ENCODE data around the gene SDR9C7.
"Not testable (repeated sequence)": the region's sequence is repeated elsewhere in the genome, so short reads cannot be mapped to it uniquely, and the experiment has no call there.

SDR9C7 gene

GRCh38 chr12:56933826-56934625 lies at the start of gene SDR9C7:
Gene SDR9C7, minus strand, starts transcription at chr12:56934408. Its CDS starts 147 bp downstream, at chr12:56934261.
- DNase-seq, result no peak

GRCh38 chr12:56983386-56983785 lies 49.2 kb upstream of the SDR9C7 start:
- DNase-seq, result no peak

DNA sequence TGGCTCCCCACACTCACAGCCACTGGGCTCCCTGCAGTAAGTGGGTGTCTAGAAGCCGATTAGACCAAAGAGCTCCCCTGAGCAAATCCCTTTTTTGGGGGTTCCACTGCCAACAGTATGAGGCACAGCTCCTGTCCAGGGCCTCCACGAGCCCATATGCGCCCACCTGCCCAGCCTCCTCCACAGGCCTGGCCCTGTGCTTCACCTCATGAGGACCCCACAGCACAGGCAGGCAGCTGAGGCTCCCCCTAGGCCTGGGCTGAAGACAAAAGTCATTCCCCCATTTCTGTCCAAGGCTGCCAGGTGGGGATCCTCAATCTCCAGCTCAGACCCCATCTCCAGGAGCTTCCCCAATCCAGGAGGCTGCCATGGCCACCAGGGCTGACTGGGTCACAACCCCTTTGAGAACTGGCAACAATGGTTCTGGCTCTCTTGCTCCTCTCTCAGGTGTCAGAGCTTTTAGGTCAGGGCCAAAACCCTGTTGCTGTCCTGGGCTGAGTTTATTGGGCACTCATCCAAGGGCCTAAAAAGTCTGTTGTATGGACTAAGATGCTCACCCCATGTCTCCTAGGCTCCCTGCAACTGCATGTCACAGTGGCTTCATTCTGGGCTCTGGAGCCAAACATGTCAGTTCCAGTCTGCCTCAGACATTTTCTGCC lies 48.5 kb upstream of the SDR9C7 start:
- not testable (repeated sequence) for DNase-seq

DNA sequence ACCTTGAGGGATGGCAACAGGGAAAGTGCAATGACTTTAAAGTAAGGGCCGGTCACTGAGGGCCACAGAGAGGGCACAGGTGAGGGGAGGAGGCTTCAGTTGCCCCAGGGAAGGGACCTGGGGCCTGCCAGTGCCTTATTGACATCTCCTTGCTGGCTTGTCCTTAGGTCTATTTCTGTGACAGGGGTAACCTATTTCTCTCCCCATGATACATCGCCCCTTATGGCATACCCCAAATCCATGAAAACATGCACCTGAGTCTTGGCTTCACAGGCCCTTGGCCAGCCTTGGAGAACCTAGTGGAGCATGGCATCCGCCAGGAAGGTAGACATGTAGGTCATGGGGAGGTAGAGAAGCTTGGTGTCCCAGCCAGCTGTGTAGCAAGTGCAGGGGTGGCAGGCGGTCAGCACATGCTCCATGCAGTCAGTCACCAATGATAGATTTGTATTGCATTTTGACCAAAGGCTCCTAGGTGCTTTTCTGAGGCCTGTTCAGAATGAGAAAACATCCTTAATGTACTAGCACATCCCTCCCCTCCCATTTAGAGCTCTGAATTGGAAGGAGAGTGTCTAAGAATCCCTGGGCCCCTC lies 46.8 kb upstream of the SDR9C7 start:
- no peak for DNase-seq

- DNase-seq, result no peak
Measured at GRCh38 chr12:56980268-56980667, 46.1 kb upstream of the SDR9C7 start.

DNA sequence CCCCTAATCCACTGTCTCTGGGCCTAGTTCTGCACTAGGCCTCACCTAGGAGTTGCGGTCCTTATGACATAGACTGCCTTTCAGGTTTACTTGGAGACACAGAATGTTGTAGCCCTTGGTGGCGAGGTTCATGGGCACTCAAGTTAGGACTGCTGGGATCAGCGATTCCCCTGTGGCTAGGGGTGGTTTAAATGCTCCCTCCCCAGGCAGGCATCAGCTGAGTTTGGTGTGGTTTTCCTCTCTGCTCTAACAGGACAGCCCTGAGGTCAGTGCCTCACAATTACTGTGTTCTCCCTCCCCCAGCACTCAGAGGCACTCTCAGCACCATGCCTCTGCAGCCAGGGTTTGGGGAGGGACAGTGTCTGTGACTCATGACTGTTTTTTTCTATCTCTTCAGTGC lies 45.4 kb upstream of the SDR9C7 start:
- no peak for DNase-seq

DNA sequence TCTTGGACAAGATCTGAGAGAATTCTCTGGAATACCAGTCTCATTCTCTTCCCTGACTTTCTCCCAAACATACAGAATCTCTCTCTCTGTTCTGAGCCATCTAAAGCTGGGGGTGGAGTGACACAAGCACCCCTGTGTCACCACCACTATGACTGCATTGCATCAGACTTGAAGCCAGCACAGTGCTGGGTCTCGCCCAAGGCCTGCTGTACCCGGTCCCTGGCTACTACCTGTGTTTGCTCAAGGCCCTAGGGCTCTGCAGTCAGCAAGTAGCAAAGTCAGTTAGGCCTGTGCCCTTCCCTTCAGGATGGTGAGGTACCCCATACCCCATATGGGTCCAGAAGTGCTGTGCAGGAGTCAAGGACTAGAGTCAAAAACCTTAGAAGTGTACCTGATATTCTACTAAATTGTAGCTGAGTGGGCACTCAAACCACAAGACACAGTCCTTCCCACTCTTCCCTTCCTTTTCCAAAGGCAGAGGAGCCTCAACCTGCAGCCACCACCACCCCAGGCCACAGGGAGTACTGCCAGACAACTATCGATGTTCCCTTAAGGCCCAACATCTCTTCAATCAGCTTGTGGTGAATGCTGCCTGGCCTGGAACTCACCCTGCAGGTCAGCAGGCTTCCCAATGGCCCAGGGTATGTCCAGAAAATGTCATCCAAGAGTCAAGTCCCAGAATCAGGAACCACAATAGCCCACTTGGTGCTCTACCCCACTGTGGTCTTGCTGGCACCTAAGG lies 44.4 kb upstream of the SDR9C7 start:
- DNase-seq, result no peak

DNA sequence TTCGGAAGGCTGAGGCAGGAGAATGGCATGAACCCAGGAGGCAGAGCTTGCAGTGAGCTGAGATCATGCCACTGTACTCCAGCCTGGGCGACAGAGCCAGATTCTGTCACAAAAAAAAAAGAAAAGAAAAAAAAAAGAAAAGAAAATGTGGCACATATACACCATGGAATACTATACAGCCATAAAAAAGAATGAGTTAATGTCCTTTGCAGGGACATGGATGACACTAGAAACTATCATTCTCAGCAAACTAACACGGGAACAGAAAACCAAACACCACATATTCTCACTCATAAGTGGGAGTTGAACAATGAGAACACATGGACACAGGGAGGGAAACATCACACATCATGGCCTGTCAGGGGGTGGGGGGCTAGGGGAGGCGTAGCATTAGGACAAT lies 43.2 kb upstream of the SDR9C7 start:
- not testable (repeated sequence) for DNase-seq

DNA sequence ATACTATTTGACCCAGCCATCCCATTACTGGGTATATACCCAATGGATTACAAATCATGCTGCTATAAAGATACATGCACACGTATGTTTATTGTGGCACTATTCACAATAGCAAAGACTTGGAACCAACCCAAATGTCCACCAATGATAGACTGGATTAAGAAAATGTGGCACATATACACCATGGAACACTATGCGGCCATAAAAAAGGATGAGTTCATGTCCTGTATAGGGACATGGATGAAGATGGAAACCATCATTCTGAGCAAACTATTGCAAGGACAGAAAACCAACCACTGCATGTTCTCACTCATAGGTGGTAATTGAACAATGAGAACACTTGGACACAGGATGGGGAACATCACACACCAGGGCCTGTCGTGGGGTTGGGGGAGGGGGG lies 40.0 kb upstream of the SDR9C7 start:
- DNase-seq, result not testable (repeated sequence)

- not testable (repeated sequence) for DNase-seq
Measured at GRCh38 chr12:56968910-56969309, 34.7 kb upstream of the SDR9C7 start.

GRCh38 chr12:56965997-56966642 lies 31.9 kb upstream of the SDR9C7 start:
- not testable (repeated sequence) for DNase-seq

GRCh38 chr12:56965124-56965523 lies 30.9 kb upstream of the SDR9C7 start:
- not testable (repeated sequence) for DNase-seq

DNA sequence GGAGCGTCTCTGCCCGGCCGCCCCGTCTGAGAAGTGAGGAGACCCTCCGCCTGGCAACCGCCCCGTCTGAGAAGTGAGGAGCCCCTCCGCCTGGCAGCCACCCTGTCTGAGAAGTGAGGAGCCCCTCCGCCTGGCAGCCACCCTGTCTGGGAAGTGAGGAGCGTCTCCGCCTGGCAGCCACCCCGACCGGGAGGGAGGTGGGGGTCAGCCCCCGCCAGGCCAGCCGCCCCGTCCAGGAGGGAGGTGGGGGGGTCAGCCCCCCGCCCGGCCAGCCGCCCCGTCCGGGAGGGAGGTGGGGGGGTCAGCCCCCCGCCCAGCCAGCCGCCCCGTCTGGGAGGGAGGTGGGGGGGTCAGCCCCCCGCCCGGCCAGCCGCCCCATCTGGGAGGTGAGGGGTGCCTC lies 29.3 kb upstream of the SDR9C7 start:
- DNase-seq, result not testable (repeated sequence)

GRCh38 chr12:56962247-56962646 lies 28.0 kb upstream of the SDR9C7 start:
- DNase-seq, result not testable (repeated sequence)

DNA sequence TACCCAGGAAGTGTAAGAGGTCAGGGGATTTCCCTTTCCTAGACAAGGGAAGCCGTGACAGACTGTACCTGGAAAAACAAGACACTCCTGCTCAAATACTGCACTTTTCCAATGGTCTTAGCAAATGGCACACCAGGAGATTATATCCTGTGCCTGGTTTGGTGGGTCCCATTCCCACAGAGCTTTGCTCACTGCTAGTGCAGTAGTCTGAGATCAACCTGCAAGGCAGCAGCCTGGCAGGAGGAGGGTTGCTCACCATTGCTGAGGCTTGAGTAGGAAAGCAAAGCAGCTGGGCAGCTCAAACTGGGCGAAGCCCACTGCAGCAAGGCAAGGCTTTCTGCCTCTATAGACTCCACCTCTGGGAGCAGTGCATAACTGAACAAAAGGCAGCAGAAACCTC lies 24.2 kb upstream of the SDR9C7 start:
- DNase-seq, result no peak

DNA sequence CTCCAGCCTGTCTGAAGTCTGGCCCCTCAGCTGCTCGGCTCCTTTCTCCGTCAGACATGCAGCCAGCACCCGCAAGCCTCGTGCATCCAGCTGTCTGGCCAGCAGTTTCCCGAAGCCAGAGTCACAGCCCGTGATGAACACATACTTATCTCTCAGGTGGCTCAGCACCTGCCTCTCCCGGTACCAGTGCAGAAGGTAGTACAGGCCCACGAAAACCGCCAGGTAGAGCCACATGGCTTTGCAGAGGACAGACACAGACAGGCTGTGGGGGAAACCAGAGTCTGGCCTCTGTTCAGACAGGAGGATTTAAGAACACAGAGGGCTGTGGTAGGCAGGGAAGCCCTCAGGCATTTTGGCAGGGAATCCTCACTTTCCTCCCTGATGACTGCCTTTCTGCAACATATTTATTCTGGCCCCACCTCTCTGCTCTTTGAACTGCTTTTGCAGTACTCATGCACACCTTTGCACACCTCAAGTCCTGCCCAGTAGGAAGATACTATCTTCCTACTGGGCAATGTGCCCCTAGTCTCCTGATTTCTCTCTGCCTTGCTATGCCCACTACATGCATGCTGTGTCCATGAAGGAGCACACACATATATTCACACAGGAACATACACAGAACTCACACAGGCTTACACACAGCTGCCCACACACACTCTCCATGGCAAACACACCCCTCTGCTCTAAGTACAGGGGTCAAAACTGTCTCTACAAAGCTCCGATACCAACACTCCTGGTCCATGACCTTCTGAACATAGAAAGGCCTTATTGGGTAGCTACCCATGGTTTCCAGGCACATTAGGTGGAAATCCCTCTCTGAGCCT lies 23.2 kb upstream of the SDR9C7 start, which contains the start of gene RDH16:
RDH16 (minus strand) TSS at position 380 of the 824 bp plus-strand sequence; CDS start at position 234, 146 bp downstream.
- no peak for DNase-seq

GRCh38 chr12:56955631-56956256 lies 21.5 kb upstream of the SDR9C7 start:
- no peak for DNase-seq

DNA sequence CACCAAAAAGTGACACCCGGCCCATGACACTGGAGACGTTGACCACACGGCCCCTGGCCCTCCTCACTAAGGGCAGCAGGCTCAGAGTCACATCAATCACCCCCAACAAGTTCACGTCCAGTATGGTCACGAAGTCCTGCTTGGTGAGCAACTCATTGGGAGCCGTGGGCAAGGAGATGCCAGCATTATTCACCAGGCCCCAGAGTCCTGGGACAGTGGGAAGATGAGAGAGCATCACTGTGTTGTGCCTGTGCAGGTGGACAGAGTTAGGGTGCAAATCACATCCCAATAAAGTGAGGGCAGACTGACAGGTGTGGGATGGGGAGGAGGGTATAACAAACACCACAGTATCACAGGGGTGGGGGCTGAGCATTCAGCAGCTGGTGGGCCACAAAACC lies 20.7 kb upstream of the SDR9C7 start:
- no peak for DNase-seq

DNA sequence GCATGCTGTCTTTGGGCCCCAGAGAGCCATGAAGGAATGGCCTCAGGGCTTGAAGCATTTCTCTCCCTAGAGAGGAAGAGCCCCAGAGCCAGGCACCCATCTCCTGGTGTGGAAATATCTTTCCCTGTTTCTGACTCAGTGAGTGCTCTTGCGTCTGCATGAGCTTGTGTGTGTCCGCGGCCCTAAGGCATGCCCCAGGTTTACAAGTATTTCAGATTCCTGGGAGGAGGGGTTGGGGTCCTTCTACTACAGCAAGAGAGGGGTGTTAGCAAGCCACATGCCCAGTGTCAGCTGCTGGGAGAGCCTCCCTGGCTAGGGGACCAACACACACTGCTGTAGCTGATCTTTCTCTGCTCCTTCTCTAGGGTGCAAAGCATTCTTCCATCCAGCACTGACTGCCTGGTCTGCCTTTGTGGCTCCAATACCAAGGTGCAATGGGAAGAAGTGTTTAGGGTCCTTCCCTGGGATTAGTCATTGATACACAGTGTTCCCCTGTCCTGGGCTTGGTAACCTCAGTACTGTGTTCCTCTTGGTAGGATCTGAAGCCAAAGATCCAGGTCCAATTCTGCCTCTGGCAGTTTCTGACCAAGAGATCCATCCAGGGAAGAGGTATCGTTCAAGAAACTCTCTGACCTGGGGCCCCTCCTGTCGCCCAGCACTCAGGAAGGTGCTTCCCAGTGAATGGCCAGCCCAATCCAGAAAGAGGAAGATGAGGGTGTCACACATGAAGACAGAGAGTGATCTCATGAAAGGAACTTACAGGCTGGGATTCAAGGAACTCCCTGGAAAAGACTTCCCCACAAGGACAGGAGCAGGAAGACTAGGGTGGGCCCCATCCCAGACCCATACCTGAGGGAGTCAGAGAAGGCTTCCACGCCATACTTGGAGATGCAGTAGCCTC lies 20.1 kb upstream of the SDR9C7 start:
- DNase-seq, result no peak

GRCh38 chr12:56953314-56953713 lies 19.1 kb upstream of the SDR9C7 start:
- no peak for DNase-seq

All from bone marrow (tissue), 2 donors.